HG03095 (cell line): ENCODE results near the gene HLA-DPA1.
"Not testable (repeated sequence)": the region's sequence is repeated elsewhere in the genome, so short reads cannot be mapped to it uniquely, and the experiment has no call there.

Source experiments
- ATAC-seq: cut with Tn5 transposase; IDR thresholded peaks from one replicate; pipeline ENCODE4 v1.9.1; 2021; ENCODE audit warnings: moderate library complexity; ENCODE audit not compliant: unreplicated experiment

The HLA-DPA1 gene

GRCh38 chr6:33065312-33065711 is 8.1 kb downstream of the HLA-DPA1 start:
- ATAC-seq, result no peak

- no peak for ATAC-seq
Observed at GRCh38 chr6:33064723-33065122, 8.7 kb downstream of the HLA-DPA1 start.

- ATAC-seq, result not testable (repeated sequence)
Observed at GRCh38 chr6:33063435-33063834, 10.0 kb downstream of the HLA-DPA1 start.

GRCh38 chr6:33061987-33062386 is 11.5 kb downstream of the HLA-DPA1 start:
- ATAC-seq, result no peak

GRCh38 chr6:33057222-33058150 is 16.0 kb downstream of the HLA-DPA1 start:
- ATAC-seq, result no peak

- ATAC-seq, result no peak
Observed at GRCh38 chr6:33053230-33053629, 20.2 kb downstream of the HLA-DPA1 start.

- no peak for ATAC-seq
Observed at GRCh38 chr6:33052627-33053026, 20.8 kb downstream of the HLA-DPA1 start.

GRCh38 chr6:33050014-33050810 is 23.2 kb downstream of the HLA-DPA1 start:
- ATAC-seq, result no peak

GRCh38 chr6:33049323-33050013 is 24.0 kb downstream of the HLA-DPA1 start:
- ATAC-seq, result no peak

GRCh38 chr6:33040157-33040556 is 33.3 kb downstream of the HLA-DPA1 start:
- ATAC-seq, result no peak

- no peak for ATAC-seq
Observed at GRCh38 chr6:33036535-33036934, 36.9 kb downstream of the HLA-DPA1 start.

GRCh38 chr6:33034554-33034953 is 38.9 kb downstream of the HLA-DPA1 start:
- ATAC-seq, result no peak

- no peak for ATAC-seq
Observed at GRCh38 chr6:33030245-33030644, 43.2 kb downstream of the HLA-DPA1 start.

GRCh38 chr6:33029328-33030184 is 43.9 kb downstream of the HLA-DPA1 start:
- ATAC-seq, result peak; percentile 64

GRCh38 chr6:33028220-33028849 is 45.1 kb downstream of the HLA-DPA1 start:
- no peak for ATAC-seq

- ATAC-seq, result no peak
Observed at GRCh38 chr6:33024521-33024920, 48.9 kb downstream of the HLA-DPA1 start.

GRCh38 chr6:33023536-33023935 is 49.9 kb downstream of the HLA-DPA1 start:
- ATAC-seq, result no peak

GRCh38 chr6:33021917-33022316 is 51.5 kb downstream of the HLA-DPA1 start:
- no peak for ATAC-seq

GRCh38 chr6:33019372-33019771 is 54.1 kb downstream of the HLA-DPA1 start:
- no peak for ATAC-seq

- ATAC-seq, result peak; percentile 76
Observed at GRCh38 chr6:33018904-33019303, 54.5 kb downstream of the HLA-DPA1 start.
